GM12873 (cell line): ENCODE results near the gene BASP1.

ENCODE experiments used
- CTCF ChIP-seq: IDR thresholded peaks from 2 replicates; pipeline ENCODE4 v1.5.1; 2012; ENCODE audit warnings: low read depth, mild to moderate bottlenecking, moderate library complexity, low read length, control low read depth; ENCODE audit not compliant: insufficient read depth; ENCODE audit errors: missing control alignments

The BASP1 gene

GRCh38 chr5:17287501-17288155 is 70.2 kb downstream of the BASP1 start:
- TF ChIP-seq CTCF: no peak

DNA sequence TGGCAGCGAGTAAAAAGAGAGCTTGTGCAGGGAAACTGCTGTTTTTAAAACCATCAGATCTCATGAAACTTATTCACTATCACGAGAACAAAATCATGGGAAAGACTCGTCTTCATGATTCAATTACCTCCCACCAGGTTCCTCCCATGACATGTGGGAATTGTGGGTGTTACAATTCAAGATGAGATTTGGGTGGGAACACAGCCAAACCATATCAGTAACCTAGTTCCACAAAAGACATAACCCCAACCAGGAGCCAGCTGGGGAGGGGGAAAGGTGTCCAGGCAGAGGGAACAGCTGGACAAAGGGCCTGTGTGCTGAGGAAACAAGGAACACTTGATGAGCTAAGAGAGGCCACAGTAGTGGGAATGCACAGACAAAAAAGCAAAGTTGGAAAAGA is 71.1 kb downstream of the BASP1 start:
- no peak for TF ChIP-seq CTCF

DNA sequence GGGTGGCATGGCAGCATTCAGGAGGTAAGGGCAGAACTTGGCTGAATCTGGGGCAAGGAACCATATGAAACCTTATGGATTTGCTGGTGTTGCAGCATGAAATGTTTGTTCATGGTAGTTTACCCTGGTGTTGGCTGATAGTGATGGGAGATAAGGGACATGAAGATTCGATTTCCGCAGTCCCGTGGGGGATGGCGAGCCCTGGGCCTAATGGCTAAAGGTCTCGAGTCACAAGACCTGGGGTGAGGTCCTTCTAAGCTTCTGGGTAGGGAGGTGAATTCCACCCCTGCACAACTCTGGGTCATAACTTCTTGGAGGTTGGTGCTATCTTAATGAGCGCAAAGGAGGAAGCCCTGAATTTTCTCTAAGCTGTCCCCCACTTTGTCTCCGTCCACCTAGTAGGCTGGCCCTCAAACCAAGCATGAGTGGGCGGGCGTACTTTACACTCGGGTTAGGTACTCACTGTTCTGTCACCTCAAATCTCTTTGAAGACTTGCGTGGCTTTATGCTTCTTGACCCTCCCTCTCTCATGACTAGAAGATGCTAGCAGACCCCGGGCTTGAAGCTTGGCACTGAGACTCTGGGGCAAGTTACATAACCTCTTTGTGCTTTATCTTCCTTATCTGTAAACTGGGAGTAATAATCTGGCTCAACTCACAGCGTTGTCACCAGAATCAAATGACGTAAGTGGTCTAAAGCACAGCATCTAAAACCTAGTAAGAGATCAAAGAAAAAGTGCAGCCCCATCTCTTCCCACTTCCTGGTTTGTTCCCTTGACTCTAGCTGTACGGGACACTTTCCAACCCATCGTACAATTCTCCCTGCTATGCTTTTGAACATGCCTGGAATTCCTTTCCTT is 72.5 kb downstream of the BASP1 start:
- no peak for TF ChIP-seq CTCF

GRCh38 chr5:17290540-17290974 is 73.1 kb downstream of the BASP1 start:
- TF ChIP-seq CTCF: no peak

DNA sequence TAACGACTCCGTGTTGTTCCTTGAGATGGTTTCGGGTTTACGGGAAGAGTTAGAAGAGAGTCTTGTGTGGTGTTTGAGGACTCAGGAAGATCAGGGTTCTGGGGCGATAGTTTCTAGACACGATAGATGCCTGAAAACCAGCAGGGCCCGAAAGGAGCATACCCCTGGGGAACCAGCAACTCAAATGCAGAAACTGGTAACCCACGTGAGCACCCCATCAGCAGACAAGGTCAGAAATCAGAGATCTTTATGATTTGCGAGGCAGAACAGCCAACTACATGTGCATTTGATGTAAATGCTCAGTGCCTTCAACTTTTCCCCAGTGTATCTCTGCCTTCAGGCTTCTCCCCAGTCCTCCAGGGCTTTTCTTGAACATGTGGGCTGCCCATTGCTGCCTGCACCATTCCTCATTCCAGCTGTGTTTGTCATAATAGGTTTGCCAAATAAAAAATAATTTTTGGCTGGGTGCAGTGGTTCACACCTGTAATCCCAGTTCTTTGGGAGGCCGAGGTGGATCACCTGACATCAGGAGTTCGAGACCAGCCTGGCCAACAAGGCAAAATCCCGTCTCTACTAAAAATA is 75.1 kb downstream of the BASP1 start:
- no peak for TF ChIP-seq CTCF

- no peak for TF ChIP-seq CTCF
Observed at GRCh38 chr5:17294639-17295311, 77.3 kb downstream of the BASP1 start.

DNA sequence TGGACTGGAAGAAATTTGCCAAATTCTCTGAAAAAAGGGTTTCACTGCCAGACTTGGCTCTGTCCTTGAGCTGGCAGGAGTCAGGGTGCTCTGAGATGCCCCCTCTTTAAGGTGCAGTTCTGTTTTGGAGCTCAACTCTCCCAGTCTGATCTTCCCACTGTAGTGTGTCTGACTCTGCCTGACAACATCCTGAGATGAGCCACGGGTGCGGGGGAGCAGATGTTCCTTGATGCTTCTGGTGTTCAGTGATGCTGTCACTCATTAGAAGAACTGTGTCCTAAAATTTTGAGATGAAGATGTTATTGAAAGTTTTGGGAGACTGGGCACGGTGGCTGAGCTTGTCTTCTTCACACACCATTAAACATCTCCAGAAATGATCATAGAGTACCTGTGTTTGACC is 78.2 kb downstream of the BASP1 start:
- TF ChIP-seq CTCF: no peak
